GM21576 (cell line): ENCODE data around the gene KCNJ12.
A peak's percentile ranks its signal among the peaks of the same experiment; 100 is the strongest.
"Not testable (repeated sequence)": the region's sequence is repeated elsewhere in the genome, so short reads cannot be mapped to it uniquely, and the experiment has no call there.

Source experiments
- ATAC-seq: cut with Tn5 transposase; IDR thresholded peaks from one replicate; pipeline ENCODE4 v1.9.1; 2021; ENCODE audit warnings: mild to moderate bottlenecking, moderate library complexity; ENCODE audit not compliant: unreplicated experiment

KCNJ12 gene

DNA sequence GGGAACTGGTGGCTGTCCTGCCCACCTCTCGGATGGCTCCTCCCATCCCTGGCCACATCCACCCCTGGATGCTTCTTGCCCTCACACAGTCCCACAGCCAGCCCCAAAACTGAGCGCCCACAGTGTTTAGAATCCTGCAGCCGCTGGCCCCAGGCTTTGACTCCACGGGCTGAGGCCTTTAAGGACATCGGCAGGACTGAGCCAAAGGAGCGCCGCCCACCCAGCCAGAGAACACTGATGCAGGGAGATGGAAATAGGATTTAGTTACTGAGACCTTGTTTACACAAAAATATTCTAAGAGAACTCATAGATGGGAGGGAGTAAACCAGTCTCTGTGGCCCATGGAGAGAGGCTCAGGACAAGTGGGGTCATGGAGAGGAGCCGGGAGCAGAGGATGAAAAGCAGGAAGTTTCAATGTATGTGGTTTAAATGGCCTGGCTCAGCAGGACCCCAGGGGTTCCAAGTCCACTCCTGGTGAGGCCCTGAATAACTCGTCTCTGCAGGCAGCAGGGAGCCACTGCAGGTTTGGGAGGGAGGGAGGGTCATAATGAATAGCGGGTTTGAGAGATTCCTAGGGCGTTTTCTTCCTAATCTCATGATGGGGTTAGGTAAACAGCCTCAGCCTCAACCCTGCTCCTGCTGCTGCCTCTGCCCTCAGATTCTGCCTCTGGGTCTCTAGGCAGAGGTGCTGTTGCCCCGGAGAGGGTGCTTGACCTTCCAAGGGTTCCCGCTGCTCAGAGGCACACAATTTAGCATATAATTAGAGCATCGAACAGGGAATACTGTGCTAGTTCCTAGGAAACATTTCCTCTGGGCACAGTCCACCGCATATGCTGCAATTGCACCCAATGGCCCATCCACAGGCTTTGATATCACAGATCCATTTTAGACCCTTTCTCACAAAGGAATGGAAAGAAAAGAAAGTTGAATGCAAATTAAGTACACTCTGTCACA is 61.0 kb downstream of the KCNJ12 start:
- not testable (repeated sequence) for ATAC-seq

DNA sequence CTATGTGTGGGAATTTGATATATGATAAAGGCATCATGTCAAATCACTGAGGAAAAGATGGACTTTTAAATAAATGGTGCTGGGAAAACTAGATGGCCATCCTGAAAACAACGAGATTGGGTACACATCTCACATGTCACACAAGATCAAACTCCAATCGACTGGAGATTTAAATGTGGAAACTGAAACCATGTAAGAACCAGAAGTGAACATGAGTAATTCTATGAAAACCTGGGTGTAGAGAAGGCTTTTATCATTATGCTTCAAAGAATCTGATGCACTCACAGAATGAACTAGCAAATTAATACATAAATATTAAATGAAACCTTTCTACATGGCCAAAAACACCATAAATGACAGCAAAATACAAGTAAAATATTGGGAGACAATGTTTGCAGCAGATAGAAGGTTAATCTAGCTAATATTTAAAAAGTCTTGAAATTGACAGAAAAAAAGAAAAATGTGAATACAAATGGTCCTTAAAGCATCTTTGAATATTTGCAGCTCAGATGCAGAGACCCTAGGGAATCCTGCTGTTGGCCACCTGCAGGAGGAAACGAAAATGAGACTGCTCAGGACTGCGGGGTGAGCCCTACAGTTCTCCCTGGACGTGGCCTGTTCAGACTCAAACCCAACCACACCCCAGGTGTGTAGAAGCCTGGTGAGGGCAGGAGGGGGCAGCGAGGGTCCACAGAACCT is 62.3 kb downstream of the KCNJ12 start:
- ATAC-seq: not testable (repeated sequence)

DNA sequence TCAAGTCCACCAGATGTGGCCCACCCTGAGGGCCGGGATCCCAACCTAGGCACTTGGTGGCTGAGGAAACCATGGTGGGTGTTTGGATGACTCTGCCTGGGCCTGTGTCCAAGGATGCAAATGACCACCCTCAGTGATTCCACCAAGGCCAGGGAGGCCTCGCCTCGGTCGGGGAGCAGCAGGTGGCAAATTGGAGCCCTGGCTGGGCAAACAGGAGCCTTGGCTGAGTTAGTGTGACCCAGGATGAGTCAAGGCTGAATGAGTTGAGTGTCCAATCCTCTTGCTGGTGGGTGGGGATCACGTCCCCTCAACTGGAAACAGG is 62.8 kb downstream of the KCNJ12 start:
- ATAC-seq: not testable (repeated sequence)

DNA sequence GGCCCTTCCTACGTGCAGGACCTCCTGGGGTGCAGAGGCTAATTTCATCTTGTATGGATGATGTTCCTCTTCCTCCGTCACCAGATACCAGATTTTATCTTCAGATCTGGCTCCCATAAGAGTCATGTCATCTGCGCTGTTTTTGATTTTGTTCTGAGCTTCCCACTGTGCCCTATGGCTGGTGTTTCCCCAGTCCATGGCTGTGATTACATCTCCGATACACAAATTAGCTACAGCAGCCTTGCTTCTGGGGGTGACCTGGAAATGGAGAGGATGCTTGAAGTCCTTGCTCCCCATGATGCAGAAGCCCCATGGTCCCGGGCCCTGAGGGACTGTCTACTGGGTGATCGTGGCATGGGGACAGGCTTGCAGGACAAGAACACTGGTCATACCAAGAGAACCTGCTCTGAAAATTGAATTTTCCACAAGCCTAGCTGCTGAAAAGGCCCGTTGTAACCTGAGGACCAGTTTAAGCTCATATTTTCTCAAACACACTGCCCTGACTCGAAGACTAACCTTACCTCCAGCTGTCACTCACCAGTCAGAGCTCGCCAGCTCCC is 69.0 kb downstream of the KCNJ12 start:
- no peak for ATAC-seq

DNA sequence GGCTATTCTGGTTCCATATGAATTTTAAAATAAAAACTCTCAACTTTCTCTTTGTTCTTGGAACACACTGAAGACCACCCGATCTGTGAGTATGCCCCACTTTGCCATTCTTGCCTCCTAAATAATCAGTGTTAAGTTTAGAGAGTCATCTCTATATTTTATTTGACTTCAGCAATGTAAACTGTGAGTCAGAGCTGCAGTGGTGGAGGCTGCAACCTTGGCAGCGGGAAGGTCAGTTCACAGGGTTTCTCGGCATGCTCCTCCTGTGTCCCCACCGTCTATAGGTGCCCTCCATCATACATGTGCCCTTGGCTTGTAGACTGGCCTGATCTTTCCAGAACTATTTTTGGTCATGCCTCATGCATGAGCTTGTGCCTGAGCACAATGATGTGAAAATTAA is 71.4 kb downstream of the KCNJ12 start:
- not testable (repeated sequence) for ATAC-seq

DNA sequence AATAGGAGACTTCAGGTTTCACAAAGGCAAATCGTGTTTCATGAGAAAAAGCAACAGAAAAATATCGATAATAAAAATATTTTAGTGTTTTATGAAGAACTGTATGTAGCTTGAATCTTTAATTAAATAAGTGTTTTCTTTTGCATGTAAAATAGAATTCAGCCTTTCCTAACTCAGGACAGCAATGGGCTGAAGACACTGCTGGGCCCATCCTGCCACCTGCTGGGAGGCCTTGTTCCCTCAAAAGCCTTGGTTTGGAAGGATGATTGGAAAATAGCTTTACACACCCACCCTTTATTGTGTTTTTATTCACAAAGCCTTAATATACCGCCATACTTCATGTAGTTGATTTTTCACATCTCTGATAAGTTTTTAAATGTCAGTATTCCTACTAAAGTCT is 73.7 kb downstream of the KCNJ12 start:
- not testable (repeated sequence) for ATAC-seq

DNA sequence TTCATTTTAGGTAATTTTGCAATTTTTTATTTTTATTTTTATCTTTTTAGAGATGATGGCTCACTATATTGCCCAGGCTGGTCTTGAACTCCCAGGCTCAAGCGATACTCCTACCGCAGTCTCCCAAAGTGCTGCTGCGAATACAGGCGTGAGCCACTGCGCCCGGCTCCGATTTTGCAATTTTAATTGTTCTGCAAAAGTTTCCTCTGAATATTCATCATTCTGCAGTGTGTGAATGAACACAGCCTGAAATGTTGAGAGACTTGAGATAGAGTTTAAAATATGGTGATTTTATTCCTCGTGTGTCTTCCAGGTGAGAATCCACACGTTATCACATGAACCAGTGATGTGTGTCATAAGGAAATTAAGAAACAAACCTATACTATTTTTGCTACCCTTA is 75.8 kb downstream of the KCNJ12 start:
- no peak for ATAC-seq

DNA sequence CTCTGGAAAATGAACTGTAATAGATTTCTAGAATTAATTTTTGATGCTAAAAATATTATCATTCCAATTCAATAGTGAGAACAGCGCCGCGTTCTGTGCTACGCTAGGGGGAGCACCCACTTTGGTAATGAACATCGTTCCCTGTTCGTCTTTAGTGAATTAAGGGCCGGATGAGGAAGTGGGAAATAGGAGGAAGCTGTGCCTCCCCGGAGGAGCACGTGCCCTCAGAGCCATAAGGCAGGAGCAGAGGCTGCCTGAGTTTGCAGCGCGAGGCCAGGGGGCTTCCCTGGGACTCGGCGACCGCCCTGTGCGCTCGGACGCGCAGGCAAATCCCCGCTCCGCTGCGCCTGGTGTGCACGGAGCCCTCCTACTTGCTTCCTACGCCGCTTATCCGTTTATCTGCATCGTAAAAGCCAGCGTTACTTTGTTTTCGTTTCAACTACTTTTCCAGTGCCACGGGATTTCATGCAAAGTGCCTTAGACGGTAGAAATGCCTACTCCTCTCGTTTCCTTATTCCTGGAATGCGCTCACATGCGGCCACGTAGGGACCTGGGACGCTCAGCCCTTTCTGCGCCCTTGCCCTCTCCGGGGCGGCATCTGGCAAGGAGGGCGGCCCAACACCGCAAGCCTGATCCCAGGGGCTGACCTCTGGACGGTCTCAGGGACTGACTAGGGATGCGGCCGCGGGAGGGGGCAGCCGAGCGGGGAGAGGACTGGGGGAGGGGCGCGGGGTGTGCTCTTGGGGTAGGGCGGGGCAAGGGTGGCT is 76.4 kb downstream of the KCNJ12 start:
- ATAC-seq: no peak

DNA sequence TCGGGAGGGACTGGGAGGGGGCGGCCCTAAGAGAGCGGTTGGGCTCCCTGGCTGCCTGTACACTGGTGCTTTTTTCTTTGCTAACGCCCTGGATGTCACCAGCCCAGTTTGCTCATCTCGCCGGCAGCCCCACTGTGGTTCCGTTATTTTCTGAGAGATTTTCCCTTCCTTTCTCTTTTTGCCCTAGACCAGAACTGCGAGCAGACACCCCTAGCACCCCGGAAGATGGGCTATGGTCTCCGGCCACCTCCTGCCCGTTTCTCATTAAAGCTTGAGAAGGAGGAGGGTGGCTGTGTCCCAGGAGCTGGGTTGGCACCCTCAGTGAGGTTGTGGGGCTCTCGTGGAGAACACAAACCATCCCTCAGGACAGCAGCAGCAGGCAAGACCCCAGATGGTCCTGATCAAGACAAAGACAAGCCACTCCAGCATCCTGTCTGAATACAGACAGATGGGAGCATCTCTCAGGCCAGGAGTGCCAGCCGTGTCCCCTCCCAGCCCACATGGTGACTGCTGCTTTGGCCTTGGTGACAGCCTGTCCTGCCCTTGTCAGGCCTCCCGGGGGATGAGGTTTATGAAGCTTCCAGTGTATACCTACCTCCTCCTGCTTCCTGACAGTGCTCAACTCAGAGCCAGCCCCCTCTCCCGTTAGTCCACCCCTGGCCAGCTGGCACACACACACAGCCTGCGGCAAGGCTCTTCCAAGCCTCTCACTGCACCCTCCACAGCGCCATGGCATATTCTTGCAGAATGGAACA is 77.2 kb downstream of the KCNJ12 start:
- no peak for ATAC-seq

DNA sequence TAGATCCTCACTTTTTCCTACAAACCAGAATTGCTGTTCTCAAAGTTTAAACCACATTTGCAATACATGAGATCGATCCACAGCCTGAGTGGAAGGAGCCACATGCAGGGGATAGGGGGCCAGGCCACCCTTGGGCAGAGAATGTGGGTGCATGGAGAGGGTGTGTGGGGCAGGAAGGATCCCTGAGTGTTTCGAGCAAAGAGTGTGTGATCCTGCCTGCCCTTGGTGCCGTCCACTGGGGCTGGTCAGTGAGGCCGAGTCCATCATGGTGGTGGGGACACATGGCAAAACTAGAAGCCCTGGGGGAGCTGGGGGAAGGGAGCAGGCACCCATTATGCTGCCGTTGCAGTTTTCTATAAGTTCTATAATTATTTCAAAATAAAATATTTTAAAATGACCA is 77.8 kb downstream of the KCNJ12 start:
- ATAC-seq: not testable (repeated sequence)

DNA sequence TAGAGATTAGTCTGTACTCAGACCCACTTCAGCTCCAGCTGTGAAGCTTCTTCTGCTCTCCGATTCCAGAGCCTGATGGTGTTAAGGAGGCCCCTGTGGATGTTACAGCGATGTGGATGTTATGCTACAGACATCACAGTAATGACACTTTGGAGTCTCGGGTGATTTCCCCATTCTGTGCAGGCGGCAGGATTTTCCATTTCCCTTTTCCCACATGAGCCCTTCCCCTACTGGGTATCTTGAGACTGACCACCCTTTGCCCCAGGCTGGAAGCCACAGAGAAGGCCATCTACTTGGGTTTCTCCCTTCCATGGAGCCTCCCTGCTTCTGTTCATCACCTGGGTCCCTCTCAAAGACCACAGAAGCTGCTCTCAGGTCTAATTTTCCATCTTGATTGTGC is 78.3 kb downstream of the KCNJ12 start:
- ATAC-seq: no peak

DNA sequence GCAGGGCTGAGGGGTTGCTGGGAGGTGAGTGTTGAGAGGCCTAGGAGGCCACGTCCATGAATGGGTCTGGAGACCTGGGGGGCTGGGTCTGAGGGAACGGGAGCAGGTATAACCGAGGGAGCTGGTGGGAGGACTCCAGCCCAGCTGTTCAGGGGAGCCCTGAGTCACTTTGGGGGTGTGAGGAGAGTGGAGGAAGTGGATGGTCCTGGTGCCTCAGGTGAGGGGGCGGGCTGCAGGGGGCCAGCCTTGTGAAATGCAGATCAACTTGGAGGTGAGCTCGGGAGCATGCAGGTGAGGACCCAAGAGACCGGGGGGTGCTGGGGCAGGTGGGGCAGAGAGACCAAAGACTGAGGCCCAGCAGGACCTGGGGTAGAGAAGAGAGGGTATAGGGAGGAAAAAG is 79.6 kb downstream of the KCNJ12 start:
- no peak for ATAC-seq

DNA sequence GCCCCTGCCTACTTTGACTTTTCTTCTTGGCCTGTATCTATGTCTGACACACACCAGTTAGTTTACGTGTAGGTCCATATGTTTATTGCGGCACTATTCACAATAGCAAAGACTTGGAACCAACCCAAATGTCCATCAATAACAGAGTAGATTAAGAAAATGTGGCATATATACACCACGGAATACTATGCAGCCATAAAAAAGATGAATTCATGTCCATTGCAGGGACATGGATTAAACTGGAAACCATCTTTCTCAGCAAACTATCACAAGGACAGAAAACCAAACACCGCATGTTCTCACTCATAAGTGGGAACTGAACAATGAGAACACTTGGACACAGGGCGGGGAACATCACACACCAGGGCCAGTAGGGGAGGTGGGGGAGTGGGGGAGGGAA is 80.3 kb downstream of the KCNJ12 start:
- not testable (repeated sequence) for ATAC-seq

DNA sequence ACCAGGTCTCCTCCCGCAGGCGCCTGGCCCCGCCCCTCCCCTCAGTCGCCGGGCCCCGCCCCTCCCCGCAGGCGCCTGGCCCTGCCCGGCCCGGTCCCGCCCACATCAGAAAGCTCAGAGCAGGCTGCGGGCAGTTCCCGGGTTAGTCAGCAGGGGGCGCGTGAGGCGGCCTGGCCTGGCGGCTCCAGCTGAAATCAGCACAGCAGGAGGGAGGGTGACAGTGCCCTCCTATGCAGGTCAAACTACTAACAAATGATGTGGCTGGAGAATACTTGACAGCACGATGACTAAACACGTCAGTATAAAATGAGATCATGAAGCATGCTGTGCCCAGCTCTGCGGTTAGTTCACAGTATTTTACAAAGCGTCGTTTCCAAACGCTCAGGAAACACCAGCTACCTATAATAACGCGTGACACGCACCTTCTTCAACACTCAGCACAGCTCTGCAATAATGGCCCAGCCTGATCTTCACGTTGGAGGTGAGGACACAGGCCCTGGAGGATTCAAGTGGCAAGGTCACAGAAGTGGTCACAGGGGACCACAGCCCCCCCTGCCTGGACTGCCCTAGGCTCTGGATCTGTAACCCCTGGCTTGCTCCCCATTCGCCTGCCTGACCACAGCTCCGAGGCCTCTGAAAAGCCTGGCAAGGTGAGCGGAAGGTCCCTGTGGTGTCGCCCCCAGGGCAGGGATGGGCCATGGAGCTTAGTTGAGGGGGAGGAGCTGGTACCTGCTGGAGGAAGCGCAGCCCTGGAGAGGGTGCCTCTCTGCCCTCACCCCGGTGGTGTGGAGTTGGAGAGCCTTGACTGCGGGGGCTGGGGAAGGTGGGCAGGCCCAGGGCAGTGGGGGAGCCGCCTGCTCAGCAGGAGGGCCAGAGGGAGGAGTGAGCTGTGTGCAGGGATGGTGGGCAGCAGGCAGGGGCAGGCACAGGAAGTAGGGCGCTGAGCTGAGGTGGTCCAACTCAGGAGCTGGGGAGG is 81.2 kb downstream of the KCNJ12 start:
- peak; percentile 80 for ATAC-seq

DNA sequence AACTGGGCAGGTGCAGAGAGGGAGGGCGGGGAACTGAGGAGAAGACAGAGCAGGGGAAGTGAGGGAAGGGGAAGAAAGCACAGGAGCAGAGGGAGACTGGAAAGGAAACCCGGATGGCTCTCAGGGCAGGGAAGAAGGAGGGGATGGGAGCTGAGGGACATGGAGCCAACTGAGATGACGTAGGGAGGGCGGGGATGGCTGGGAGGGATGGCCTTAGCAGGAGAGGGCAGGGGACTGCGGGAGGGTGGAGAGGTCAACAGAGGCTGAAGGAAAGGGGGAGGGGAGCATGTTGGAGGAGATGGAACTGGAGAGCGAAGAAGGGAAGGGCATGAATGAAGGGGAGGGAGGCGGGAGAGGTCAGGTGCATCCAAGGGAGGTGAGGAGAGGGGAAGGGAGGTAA is 81.9 kb downstream of the KCNJ12 start:
- no peak for ATAC-seq

DNA sequence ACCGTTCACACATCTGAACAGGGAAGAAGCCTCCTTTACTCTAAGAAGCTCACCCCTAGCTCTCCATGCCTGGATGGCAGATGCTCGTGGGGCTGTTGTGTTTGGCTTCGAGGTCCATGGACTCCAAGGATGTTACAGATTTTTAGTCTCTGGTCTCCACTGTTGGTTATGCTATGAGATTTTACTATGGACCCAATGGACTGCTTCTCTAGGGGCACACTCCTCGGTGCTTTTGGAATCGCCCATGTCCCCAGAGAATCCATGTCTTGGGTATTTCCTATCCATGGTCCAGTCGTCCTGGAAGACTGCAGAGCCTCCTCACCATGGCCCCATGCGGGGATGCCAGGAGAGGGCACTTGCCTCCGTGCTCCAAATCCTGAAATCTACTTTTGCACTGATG is 83.4 kb downstream of the KCNJ12 start:
- no peak for ATAC-seq

DNA sequence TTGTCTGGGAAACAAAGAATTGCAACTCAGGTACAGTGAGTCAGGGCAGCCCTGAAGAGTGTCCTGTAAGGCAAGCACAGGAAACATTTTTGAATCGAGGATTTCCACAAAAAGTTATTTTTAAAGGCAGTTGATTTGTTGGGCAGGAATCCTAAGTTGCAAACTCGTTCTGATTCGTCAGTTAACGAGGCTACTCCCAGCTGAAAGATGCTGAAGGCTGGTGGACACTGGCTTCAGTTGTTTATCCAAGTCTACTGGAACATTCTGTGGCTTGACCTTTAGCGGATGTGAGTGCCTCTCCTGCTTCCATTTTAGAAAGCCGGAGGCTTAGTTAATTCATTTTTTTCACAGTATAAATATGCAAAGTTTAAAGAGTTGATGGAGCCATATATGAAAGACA is 84.2 kb downstream of the KCNJ12 start:
- ATAC-seq: no peak

DNA sequence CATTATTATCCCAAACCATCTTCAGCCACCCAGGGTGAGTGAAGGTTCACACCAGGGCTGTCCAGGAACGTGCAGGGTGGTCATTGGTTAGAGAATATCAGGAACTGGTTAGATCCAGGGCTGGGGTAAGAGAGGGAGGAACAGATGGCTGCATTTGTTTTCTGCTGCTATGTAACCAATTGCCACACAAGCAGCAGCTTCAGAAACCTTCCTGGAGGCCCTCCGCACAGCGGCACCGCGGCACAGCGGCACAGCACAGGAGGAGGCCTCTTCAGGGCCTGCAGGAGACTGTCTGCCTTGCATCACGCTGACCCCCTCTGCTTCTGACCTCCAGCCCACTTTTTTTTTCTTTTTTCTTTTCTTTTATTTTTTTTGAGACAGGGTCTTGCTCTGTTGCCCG is 86.1 kb downstream of the KCNJ12 start:
- no peak for ATAC-seq

DNA sequence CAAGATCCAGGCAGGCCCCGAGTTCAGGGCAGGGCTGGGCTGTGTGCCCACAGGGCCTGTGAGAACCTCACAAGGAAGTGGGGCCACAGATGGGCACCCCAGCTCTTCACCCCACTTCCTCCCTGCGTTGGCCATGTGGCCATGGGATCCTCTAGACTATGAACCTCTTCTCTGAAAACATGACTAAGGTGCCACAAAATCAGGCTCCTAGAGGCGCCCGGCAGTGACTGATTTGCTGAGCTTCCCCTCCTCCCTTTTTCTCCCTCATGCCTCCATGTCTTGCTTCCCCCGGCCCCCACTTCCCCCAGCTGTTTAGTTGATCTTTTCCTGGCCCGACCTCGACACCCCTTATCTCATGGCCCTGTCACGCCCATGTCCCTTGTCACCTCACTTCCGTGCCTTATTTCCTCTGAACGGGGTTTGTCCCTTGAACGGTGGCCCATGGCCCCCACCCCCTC is 87.1 kb downstream of the KCNJ12 start:
- no peak for ATAC-seq
